Esophagus (tissue), 2 donors: Measurements from ENCODE around the gene KIAA0753. TPM values are rescaled to one million over a fixed set of nuclear protein-coding genes. Genes with fewer than 3 reads are reported as not detected.

ENCODE experiments used
- H3K27ac ChIP-seq, 2 donors: one replicate each; pipeline ENCODE4 v1.5.1; 2013; ENCODE audit warnings: low read depth in 2 of 2, mild to moderate bottlenecking in 2 of 2, inconsistent platforms in 1 of 2, low read length in 1 of 2, moderate library complexity in 1 of 2
- H3K27me3 ChIP-seq, 2 donors: one replicate each; pipeline ENCODE4 v1.6.1; 2013; ENCODE audit warnings: low read length in 2 of 2, control low read depth in 1 of 2, mild to moderate bottlenecking in 1 of 2; ENCODE audit not compliant: insufficient read depth in 2 of 2, control insufficient read depth in 1 of 2
- H3K36me3 ChIP-seq, 2 donors: one replicate each; pipeline ENCODE4 v1.6.1; 2013; ENCODE audit warnings: low read length in 1 of 2; ENCODE audit not compliant: control insufficient read depth in 2 of 2, insufficient read depth in 2 of 2
- H3K4me1 ChIP-seq, 2 donors: one replicate each; pipeline ENCODE4 v1.6.1; 2013; ENCODE audit warnings: low read length in 1 of 2; ENCODE audit not compliant: control insufficient read depth in 2 of 2, insufficient read depth in 2 of 2
- H3K4me3 ChIP-seq, 2 donors: one replicate each; pipeline ENCODE4 v1.5.1; 2013; ENCODE audit warnings: low read length in 2 of 2, mild to moderate bottlenecking in 2 of 2, low read depth in 1 of 2, moderate library complexity in 1 of 2
- H3K9me3 ChIP-seq, 2 donors: one replicate each; pipeline ENCODE4 v1.6.1; 2013; ENCODE audit warnings: mild to moderate bottlenecking in 2 of 2, low read depth in 1 of 2, low read length in 1 of 2, moderate library complexity in 1 of 2; ENCODE audit not compliant: control insufficient read depth in 2 of 2, insufficient read depth in 1 of 2
- WGBS, 2 donors: extraction: QIAGEN DNeasy Blood & Tissue Kit; methylation state at CpG; one replicate each; pipeline ENCODE4 v1.1.7; 2013; 5-methylcytosine and 5-hydroxymethylcytosine counted together
- polyA plus RNA-seq, 2 donors: library from polyadenylated mRNA; stranded (reverse); fragments of 200-250 nt; gene quantifications; one replicate each; pipeline ENCODE4 v1.2.3, GENCODE V29; 2013
- donor health status: healthy with polysubstance abuse.
- donor health status: Bipolar disorder and iron deficiency.

KIAA0753 gene
- polyA plus RNA-seq, 2 donors = 5.8 to 6.7 TPM

- Histone ChIP-seq H3K27me3 (no peaks in the 10 kb centered on the region), H3K36me3 (peaks cover 0 to 3% of the 10 kb centered on the region in 2 donors), H3K27ac (no peak overlapping the region), H3K4me3 (no peak overlapping the region), H3K4me1 (peaks cover 11 to 16% of the 10 kb centered on the region in 2 donors), H3K9me3 (no peaks in the 10 kb centered on the region)
- WGBS, 2 donors = 92 to 93% methylated on average over 17 of the region's 17 CpGs
These were observed 3.7 kb downstream of the KIAA0753 start for GRCh38 chr17:6636616-6637457.

GRCh38 chr17:6636105-6636504 is 4.4 kb downstream of the KIAA0753 start:
- Histone ChIP-seq H3K27me3 (no peaks in the 10 kb centered on the region), H3K27ac (no peak overlapping the region)
- WGBS, 2 donors = 76 to 79% methylated on average over 2 of the region's 2 CpGs

GRCh38 chr17:6633263-6633662 is 7.2 kb downstream of the KIAA0753 start:
- Histone ChIP-seq H3K4me1 (peaks cover 0 to 3% of the 10 kb centered on the region in 2 donors), H3K36me3 (peaks cover 0 to 3% of the 10 kb centered on the region in 2 donors), H3K9me3 (no peaks in the 10 kb centered on the region), H3K4me3 (no peak overlapping the region), H3K27ac (no peak overlapping the region), H3K27me3 (no peaks in the 10 kb centered on the region)
- WGBS, 2 donors = 94 to 98% methylated on average over 3 of the region's 3 CpGs

More at GRCh38 chr17:6636105-6636504, 4.4 kb downstream of the KIAA0753 start:
- H3K4me1 ChIP-seq = peaks cover 11 to 16% of the 10 kb centered on the region in 2 donors
- H3K36me3 ChIP-seq = peaks cover 0 to 3% of the 10 kb centered on the region in 2 donors
- no peaks in the 10 kb centered on the region for H3K9me3 ChIP-seq
- no peak overlapping the region for H3K4me3 ChIP-seq

- no peaks in the 10 kb centered on the region for H3K4me1 ChIP-seq
- H3K36me3 ChIP-seq = peaks cover 5 to 10% of the 10 kb centered on the region in 2 donors
- H3K27ac ChIP-seq = no peak overlapping the region
- no peaks in the 10 kb centered on the region for H3K9me3 ChIP-seq
- H3K4me3 ChIP-seq = no peak overlapping the region
- H3K27me3 ChIP-seq = no peaks in the 10 kb centered on the region
These were observed 8.0 kb downstream of the KIAA0753 start for GRCh38 chr17:6632530-6632929.

- H3K27me3 ChIP-seq = no peaks in the 10 kb centered on the region
- H3K36me3 ChIP-seq = peaks cover 6 to 8% of the 10 kb centered on the region in 2 donors
- WGBS, 2 donors = 95 to 100% methylated on average over 1 of the region's 1 CpG
- no peak overlapping the region for H3K27ac ChIP-seq
- H3K4me1 ChIP-seq = no peaks in the 10 kb centered on the region
- no peaks in the 10 kb centered on the region for H3K9me3 ChIP-seq
- H3K4me3 ChIP-seq = no peak overlapping the region
These were observed 10.1 kb downstream of the KIAA0753 start for GRCh38 chr17:6630390-6630789.

- WGBS, 2 donors = 45 to 74% methylated on average over 1 of the region's 1 CpG
- Histone ChIP-seq H3K36me3 (peaks cover 6 to 10% of the 10 kb centered on the region in 2 donors), H3K4me3 (no peak overlapping the region)
These were observed 13.5 kb downstream of the KIAA0753 start for GRCh38 chr17:6627019-6627418.

GRCh38 chr17:6626616-6627015 is 13.9 kb downstream of the KIAA0753 start:
- WGBS, 2 donors = 88 to 97% methylated on average over 6 of the region's 6 CpGs
- Histone ChIP-seq H3K27me3 (no peaks in the 10 kb centered on the region), H3K4me3 (no peak overlapping the region), H3K9me3 (no peaks in the 10 kb centered on the region), H3K27ac (no peak overlapping the region), H3K36me3 (peaks cover 6 to 10% of the 10 kb centered on the region in 2 donors), H3K4me1 (no peaks in the 10 kb centered on the region)

More at GRCh38 chr17:6627019-6627418, 13.5 kb downstream of the KIAA0753 start:
- Histone ChIP-seq H3K27ac (no peak overlapping the region), H3K27me3 (no peaks in the 10 kb centered on the region), H3K4me1 (no peaks in the 10 kb centered on the region), H3K9me3 (no peaks in the 10 kb centered on the region)

- Histone ChIP-seq H3K4me1 (no peaks in the 10 kb centered on the region), H3K36me3 (peaks cover 6 to 10% of the 10 kb centered on the region in 2 donors)
- whole genome bisulfite sequencing, 2 donors = 96 to 97% methylated on average over 3 of the region's 3 CpGs
These were observed 16.6 kb downstream of the KIAA0753 start for GRCh38 chr17:6623941-6624340.

GRCh38 chr17:6611231-6611630 is 29.3 kb downstream of the KIAA0753 start:
- Histone ChIP-seq H3K9me3 (no peaks in the 10 kb centered on the region), H3K4me3 (no peak overlapping the region), H3K36me3 (peaks cover 11 to 14% of the 10 kb centered on the region in 2 donors), H3K4me1 (no peaks in the 10 kb centered on the region), H3K27me3 (no peaks in the 10 kb centered on the region), H3K27ac (no peak overlapping the region)
- WGBS, 2 donors = 89 to 95% methylated on average over 4 of the region's 4 CpGs

More at GRCh38 chr17:6623941-6624340, 16.6 kb downstream of the KIAA0753 start:
- H3K27ac ChIP-seq = no peak overlapping the region
- H3K27me3 ChIP-seq = no peaks in the 10 kb centered on the region
- H3K4me3 ChIP-seq = no peak overlapping the region
- H3K9me3 ChIP-seq = no peaks in the 10 kb centered on the region

- H3K27me3 ChIP-seq = no peaks in the 10 kb centered on the region
- H3K4me3 ChIP-seq = no peak overlapping the region
- no peak overlapping the region for H3K27ac ChIP-seq
- 96 to 99% methylated on average over 5 of the region's 5 CpGs for WGBS, 2 donors
- H3K9me3 ChIP-seq = no peaks in the 10 kb centered on the region
- H3K4me1 ChIP-seq = no peaks in the 10 kb centered on the region
- H3K36me3 ChIP-seq = peaks cover 11 to 19% of the 10 kb centered on the region in 2 donors
These were observed 30.5 kb downstream of the KIAA0753 start for GRCh38 chr17:6610011-6610410.
